IMR-90 (cell line): ENCODE data around the gene INO80. TPM values are rescaled to one million over a fixed set of nuclear protein-coding genes. Genes with fewer than 3 reads are reported as not detected.

Source experiments
- ATAC-seq: fragments of 200-7000 bp; cut with Tn5 transposase; 2 replicates; pipeline ENCODE4 v1.9.1; 2020; ENCODE audit warnings: low read depth, mild to moderate bottlenecking, moderate library complexity
- BruUV-seq: library from RNA; stranded (reverse); fragments of 400-500 nt; replicated peaks from 2 replicates; lab custom pipeline; 2021; lab: Mats Ljungman, UMichigan
- CTCF ChIA-PET: fragments of 300-600 bp; formaldehyde crosslinking; extraction: SDS; loops from one replicate; lab custom pipeline; 2021; ENCODE audit warnings: antibody characterized with exemption; lab: Yijun Ruan, JAX
- POLR2A ChIA-PET: fragments of 300-600 bp; sonication (Branson Sonifier 250); formaldehyde crosslinking; loops from one replicate; lab custom pipeline; 2022; ENCODE audit warnings: antibody characterized with exemption; ENCODE audit not compliant: unreplicated experiment; lab: Charles Lee
- DNase-seq: peaks from one replicate; pipeline ENCODE4 v3.0.0; 2013
- H2AFZ ChIP-seq: replicated peaks from 2 replicates; pipeline ENCODE3; 2013; ENCODE audit warnings: low read length, mild to moderate bottlenecking; ENCODE audit not compliant: poor library complexity
- H2AK5ac ChIP-seq: 2 replicates; pipeline ENCODE4 v1.6.1; 2013; ENCODE audit warnings: low read depth, low read length, inconsistent platforms
- H2AK9ac ChIP-seq: replicated peaks from 2 replicates; pipeline ENCODE3; 2013; ENCODE audit warnings: mild to moderate bottlenecking, low read depth, low read length, moderate library complexity; ENCODE audit not compliant: poor library complexity
- H2BK120ac ChIP-seq: 2 replicates; pipeline ENCODE4 v1.6.1; 2013; ENCODE audit warnings: low read depth, low read length, inconsistent platforms
- H2BK15ac ChIP-seq: 3 replicates; pipeline ENCODE4 v1.6.1; 2013; ENCODE audit warnings: low read depth, low read length, inconsistent platforms
- H2BK20ac ChIP-seq: 2 replicates; pipeline ENCODE4 v1.6.1; 2013; ENCODE audit warnings: low read depth, mild to moderate bottlenecking, inconsistent platforms, low read length, moderate library complexity
- H2BK5ac ChIP-seq: 2 replicates; pipeline ENCODE4 v1.6.1; 2013; ENCODE audit warnings: mild to moderate bottlenecking, low read depth, low read length, inconsistent platforms; ENCODE audit not compliant: poor library complexity, severe bottlenecking
- H3K14ac ChIP-seq: replicated peaks from 2 replicates; pipeline ENCODE4 v1.6.1; 2013; ENCODE audit warnings: low read depth, low read length, inconsistent platforms
- H3K18ac ChIP-seq: 2 replicates; pipeline ENCODE4 v1.6.1; 2013; ENCODE audit warnings: low read depth, low read length, control low read depth
- H3K23ac ChIP-seq: 2 replicates; pipeline ENCODE4 v1.6.1; 2013; ENCODE audit warnings: low read depth, low read length, inconsistent platforms
- H3K27ac ChIP-seq: 2 replicates; pipeline ENCODE4 v1.5.1; 2013; ENCODE audit warnings: mild to moderate bottlenecking, control low read depth, low read length; ENCODE audit not compliant: insufficient read depth
- H3K27me3 ChIP-seq: 2 replicates; pipeline ENCODE4 v1.6.1; 2013; ENCODE audit warnings: low read length; ENCODE audit not compliant: control insufficient read depth, insufficient read depth
- H3K36me3 ChIP-seq: 2 replicates; pipeline ENCODE4 v1.6.1; 2013; ENCODE audit warnings: low read length, mixed read lengths; ENCODE audit not compliant: control insufficient read depth, insufficient read depth
- H3K4ac ChIP-seq: 2 replicates; pipeline ENCODE4 v1.6.1; 2013; ENCODE audit warnings: low read depth, low read length, inconsistent platforms
- H3K4me1 ChIP-seq: 2 replicates; pipeline ENCODE4 v1.6.1; 2013; ENCODE audit warnings: low read length, mixed read lengths; ENCODE audit not compliant: control insufficient read depth, insufficient read depth
- H3K4me2 ChIP-seq: 2 replicates; pipeline ENCODE4 v1.6.1; 2013; ENCODE audit warnings: low read depth, mild to moderate bottlenecking, control low read depth, low read length, moderate library complexity
- H3K4me3 ChIP-seq: 2 replicates; pipeline ENCODE4 v1.5.1; 2013; ENCODE audit warnings: low read depth, mild to moderate bottlenecking, control low read depth, low read length, moderate library complexity; ENCODE audit not compliant: insufficient read depth
- H3K56ac ChIP-seq: 2 replicates; pipeline ENCODE4 v1.6.1; 2013; ENCODE audit warnings: low read length, inconsistent platforms; ENCODE audit not compliant: insufficient read depth; ENCODE audit errors: extremely low read depth
- H3K79me1 ChIP-seq, 2 experiments: 2 replicates each; pipeline ENCODE4 v1.6.1; 2013; ENCODE audit warnings: low read length in 2 of 2, inconsistent platforms in 1 of 2, low read depth in 1 of 2
- H3K9ac ChIP-seq: 2 replicates; pipeline ENCODE4 v1.6.1; 2013; ENCODE audit warnings: low read depth, low read length, control low read depth
- H3K9me1 ChIP-seq: 2 replicates; pipeline ENCODE4 v1.6.1; 2013; ENCODE audit warnings: low read length, inconsistent platforms; ENCODE audit not compliant: insufficient read depth
- H3K9me3 ChIP-seq: 2 replicates; pipeline ENCODE4 v1.6.1; 2013; ENCODE audit warnings: low read length; ENCODE audit not compliant: control insufficient read depth, insufficient read depth
- H4K20me1 ChIP-seq: 2 replicates; pipeline ENCODE4 v1.6.1; 2013; ENCODE audit warnings: low read length, inconsistent platforms; ENCODE audit not compliant: insufficient read depth
- H4K5ac ChIP-seq: 2 replicates; pipeline ENCODE4 v1.6.1; 2013; ENCODE audit warnings: mild to moderate bottlenecking, low read depth, low read length, control low read depth
- H4K8ac ChIP-seq, 2 experiments: 2 replicates each; pipeline ENCODE4 v1.6.1; 2013; ENCODE audit warnings: low read depth in 2 of 2, low read length in 2 of 2, control low read depth in 1 of 2, inconsistent platforms in 1 of 2
- H4K91ac ChIP-seq: 2 replicates; pipeline ENCODE4 v1.6.1; 2013; ENCODE audit warnings: low read depth, low read length, inconsistent platforms; ENCODE audit not compliant: insufficient read depth
- BHLHE40 ChIP-seq: fragments of 150-350 bp; IDR thresholded peaks from 2 replicates; pipeline ENCODE4 v1.6.1; 2016; ENCODE audit warnings: mild to moderate bottlenecking, low read depth, low read length
- CEBPB ChIP-seq: IDR thresholded peaks from 2 replicates; pipeline ENCODE4 v1.6.1; 2012; ENCODE audit warnings: low read depth, low read length, improper control_type of control experiment
- CHD1 ChIP-seq: IDR thresholded peaks from 2 replicates; pipeline ENCODE4 v1.6.1; 2012; ENCODE audit warnings: low read depth, low read length, improper control_type of control experiment
- CTCF ChIP-seq: conservative IDR thresholded peaks from 2 replicates; pipeline ENCODE4 v1.5.1; 2012; ENCODE audit warnings: mild to moderate bottlenecking, low read depth, low read length, improper control_type of control experiment
- ELK1 ChIP-seq: fragments of 150-350 bp; IDR thresholded peaks from 2 replicates; pipeline ENCODE4 v1.6.1; 2016; ENCODE audit warnings: low read depth, mild to moderate bottlenecking, low read length, moderate library complexity, borderline replicate concordance
- FOS ChIP-seq: fragments of 150-350 bp; IDR thresholded peaks from 2 replicates; pipeline ENCODE4 v1.6.1; 2016; ENCODE audit warnings: low read depth, low read length
- MAFK ChIP-seq: IDR thresholded peaks from 2 replicates; pipeline ENCODE4 v1.6.1; 2012; ENCODE audit warnings: low read depth, low read length, improper control_type of control experiment
- MAZ ChIP-seq: IDR thresholded peaks from 2 replicates; pipeline ENCODE4 v1.6.1; 2012; ENCODE audit warnings: low read depth, mild to moderate bottlenecking, low read length, improper control_type of control experiment, moderate library complexity, borderline replicate concordance
- MXI1 ChIP-seq: IDR thresholded peaks from 2 replicates; pipeline ENCODE4 v1.6.1; 2012; ENCODE audit warnings: low read depth, mild to moderate bottlenecking, low read length, moderate library complexity, borderline replicate concordance
- NFE2L2 ChIP-seq: fragments of 150-350 bp; IDR thresholded peaks from 2 replicates; pipeline ENCODE4 v1.6.1; 2016; ENCODE audit warnings: low read depth, mild to moderate bottlenecking, low read length
- POLR2A ChIP-seq: IDR thresholded peaks from 2 replicates; pipeline ENCODE4 v1.6.1; 2012; ENCODE audit warnings: mild to moderate bottlenecking, low read depth, low read length
- RAD21 ChIP-seq: IDR thresholded peaks from 2 replicates; pipeline ENCODE4 v1.6.1; 2012; ENCODE audit warnings: low read length, improper control_type of control experiment
- RCOR1 ChIP-seq: IDR thresholded peaks from 2 replicates; pipeline ENCODE4 v1.6.1; 2012; ENCODE audit warnings: mild to moderate bottlenecking, low read length, improper control_type of control experiment; ENCODE audit not compliant: insufficient replicate concordance
- RFX5 ChIP-seq: IDR thresholded peaks from 2 replicates; pipeline ENCODE4 v1.8.0; 2012; ENCODE audit warnings: low read depth, mild to moderate bottlenecking, low read length, moderate library complexity
- SMC3 ChIP-seq: fragments of 150-350 bp; IDR thresholded peaks from 2 replicates; pipeline ENCODE4 v1.6.1; 2016; ENCODE audit warnings: low read depth, mild to moderate bottlenecking, antibody characterized with exemption, low read length, moderate library complexity
- USF2 ChIP-seq: fragments of 150-350 bp; IDR thresholded peaks from 2 replicates; pipeline ENCODE4 v1.6.1; 2017; ENCODE audit warnings: mild to moderate bottlenecking, antibody characterized with exemption, low read length, low read depth
- WGBS, 2 experiments: methylation state at CpG; one replicate each; pipeline versions ENCODE4 v1.1.5 to v1.1.7; 2013; ENCODE audit warnings: missing lambda C conversion rate in 2 of 2; ENCODE audit not compliant: insufficient read length in 1 of 2; ENCODE audit errors: extremely low coverage in 2 of 2; 5-methylcytosine and 5-hydroxymethylcytosine counted together
- dilution Hi-C: fragments of 300-500 bp; cut with HindIII; formaldehyde crosslinking; loops from one replicate; pipeline ENCODE4 v1.14.3; 2018; ENCODE audit warnings: low sequenced_read_pairs; ENCODE audit not compliant: unreplicated experiment
- in situ Hi-C: fragments of 300-500 bp; cut with MboI; formaldehyde crosslinking; loops from 3 replicates; pipeline ENCODE4 v1.14.3; 2019; ENCODE audit warnings: low sequenced_read_pairs, inconsistent platforms, mixed read lengths
- intact Hi-C: fragments of 100-400 bp; cut with micrococcal nuclease; formaldehyde crosslinking; loops from 2 replicates; pipeline ENCODE4 v1.10.0; 2022
- polyA plus RNA-seq, 3 experiments: library from polyadenylated mRNA; depleted of rRNA; stranded (reverse); fragments of >200 nt; gene quantifications; 2 replicates each; pipeline ENCODE4 v1.2.3, GENCODE V29; 2012; ENCODE audit warnings: low replicate concordance in 1 of 3
- total RNA-seq: library from RNA; depleted of rRNA; stranded (reverse); fragments of >200 nt; gene quantifications from 2 replicates; pipeline ENCODE4 v1.2.3, GENCODE V29; 2012

Gene INO80
- total and polyA plus RNA-seq, 2 of the 4 experiments (the other 2 are of a cell fraction): 6.0 to 13.3 TPM

GRCh38 chr15:41066516-41066915, 49.6 kb downstream of the INO80 start:
- H2AFZ ChIP-seq: no peak overlapping the region
- H2BK120ac ChIP-seq: no peak overlapping the region
- H2BK5ac ChIP-seq: no peak overlapping the region
- H3K56ac ChIP-seq: no peak overlapping the region
- intact Hi-C loops: no loop called here
- no peak for TF ChIP-seq SMC3
- no peak for TF ChIP-seq RCOR1
- TF ChIP-seq CTCF: no peak
- no peak for TF ChIP-seq MXI1
- TF ChIP-seq BHLHE40: no peak
- TF ChIP-seq CEBPB: no peak
- TF ChIP-seq NFE2L2: no peak
- no peak for TF ChIP-seq RFX5
- TF ChIP-seq MAZ: no peak
- no peak for TF ChIP-seq ELK1
- no peak for TF ChIP-seq MAFK
- no peak for TF ChIP-seq FOS
- TF ChIP-seq RAD21: no peak
- no peak for TF ChIP-seq POLR2A
- no peak for TF ChIP-seq USF2
- TF ChIP-seq CHD1: no peak
- H2BK15ac ChIP-seq: no peak overlapping the region
- H3K27me3 ChIP-seq: no peaks in the 10 kb centered on the region
- H3K23ac ChIP-seq: no peak overlapping the region
- H3K9me1 ChIP-seq: no peaks in the 10 kb centered on the region
- no CpG with 5 or more reads among the region's 7 CpGs for WGBS, 2 experiments
- no peak overlapping the region for H3K9ac ChIP-seq
- H4K20me1 ChIP-seq: no peaks in the 10 kb centered on the region
- no peak overlapping the region for H4K5ac ChIP-seq
- in situ Hi-C loops: no loop called here
- no peak for ATAC-seq
- CTCF ChIA-PET: interaction anchor here (0.6 to 1.0 kb wide), 2 partner anchors 10 to 125 kb away, joined by 3 read pairs; no protein-coding TSS in a partner anchor
- H3K14ac ChIP-seq: no peak overlapping the region
- H2AK9ac ChIP-seq: no peak overlapping the region
- no peak overlapping the region for H3K4me2 ChIP-seq
- POLR2A ChIA-PET: no interaction called here
- peaks cover 14% of the 10 kb centered on the region for H3K9me3 ChIP-seq
- no peak for DNase-seq
- no peaks in the 10 kb centered on the region for H3K4me1 ChIP-seq
- H3K79me1 ChIP-seq: peaks cover 0 to 10% of the 10 kb centered on the region in 2 experiments; a peak in 1 of 4 replicates
- H3K27ac ChIP-seq: no peak overlapping the region
- no peak overlapping the region for H2BK20ac ChIP-seq
- peaks cover 51% of the 10 kb centered on the region for H3K36me3 ChIP-seq
- H3K18ac ChIP-seq: no peak overlapping the region
- no peak overlapping the region for H2AK5ac ChIP-seq
- dilution Hi-C loops: no loop called here
- no peak overlapping the region for H4K91ac ChIP-seq
- H3K4me3 ChIP-seq: no peak overlapping the region
- no TSS peak for BruUV-seq
- no peak overlapping the region for H3K4ac ChIP-seq
- H4K8ac ChIP-seq: no peak overlapping the region
